Naive thymus-derived CD8-positive, alpha-beta T cell (primary cell): Measurements from ENCODE around the gene USP27X. TPM values are rescaled to one million over a fixed set of nuclear protein-coding genes. Genes with fewer than 3 reads are reported as not detected.

Experiments used
- ATAC-seq, 2 donors: fragments of 150-1000 bp; cut with Tn5 transposase in 1 of 2; sonication (Bioruptor Pico), chemical (Tn5 transposase) in 1 of 2; 1 replicate in 1 of 2; 2 replicates in 1 of 2; pipeline ENCODE4 v1.10.0; 2021; ENCODE audit warnings: mild to moderate bottlenecking in 2 of 2, moderate library complexity in 2 of 2
- POLR2A ChIA-PET: fragments of 350-600 bp; sonication (Branson Sonifier 250); formaldehyde crosslinking; loops from one replicate; lab custom pipeline; 2021; ENCODE audit warnings: antibody characterized with exemption; lab: Charles Lee
- DNase-seq, 10 donors: peaks; one replicate each; pipeline versions ENCODE4 v3.0.0 to v3.0.0-alpha.2; 2020 to 2022
- H3K27ac Mint-ChIP-seq, 10 donors: one replicate each; pipeline ENCODE4 v1.8.0; 2020 to 2022; ENCODE audit warnings: mild to moderate bottlenecking in 10 of 10, mixed read lengths in 10 of 10, moderate library complexity in 4 of 10, inconsistent platforms in 1 of 10
- H3K27me3 Mint-ChIP-seq, 5 donors: one replicate each; pipeline ENCODE4 v1.8.0; 2021 to 2022; ENCODE audit warnings: mixed read lengths in 5 of 5
- H3K36me3 Mint-ChIP-seq, 3 donors: one replicate each; pipeline ENCODE4 v1.8.0; 2020 to 2022; ENCODE audit warnings: mixed read lengths in 3 of 3, mild to moderate bottlenecking in 2 of 3, inconsistent platforms in 1 of 3
- H3K4me1 Mint-ChIP-seq, 4 donors: one replicate each; pipeline ENCODE4 v1.8.0; 2021 to 2022; ENCODE audit warnings: mixed read lengths in 4 of 4
- H3K4me3 Mint-ChIP-seq, 10 donors: one replicate each; pipeline ENCODE4 v1.8.0; 2020 to 2022; ENCODE audit warnings: mild to moderate bottlenecking in 10 of 10, mixed read lengths in 10 of 10, moderate library complexity in 6 of 10, inconsistent platforms in 1 of 10
- H3K9me3 Mint-ChIP-seq, 9 donors: one replicate each; pipeline ENCODE4 v1.8.0; 2020 to 2022; ENCODE audit warnings: mixed read lengths in 9 of 9, mild to moderate bottlenecking in 3 of 9, inconsistent platforms in 1 of 9, moderate library complexity in 1 of 9
- polyA plus RNA-seq, 3 donors: library from polyadenylated mRNA; unstranded; fragments of 300-500 nt; fragmentation: Illumina TruSeq; gene quantifications; one replicate each; pipeline ENCODE4 v1.2.3, GENCODE V29; 2021
- total RNA-seq, 8 experiments: library from RNA in 2 of 8; stranded (reverse) in 2 of 8; gene quantifications; one replicate each; pipeline ENCODE4 v1.2.3 and lab custom pipeline; 2021 to 2026

Gene USP27X
- total and polyA plus RNA-seq, 5 experiments from 2014 or later = 0.30 to 6.5 (median 0.60) TPM

- Mint-ChIP-seq H3K9me3 (peaks cover 0 to 22% (median 11%) of the 10 kb centered on the region in 9 donors), H3K4me3 (no peak overlapping the region), H3K4me1 (no peaks in the 10 kb centered on the region), H3K27ac (no peak overlapping the region), H3K36me3 (peaks cover 2 to 12% (median 12%) of the 10 kb centered on the region in 3 donors), H3K27me3 (peaks cover 10 to 19% (median 13%) of the 10 kb centered on the region in 5 donors)
- ATAC-seq = no peak
- no peak for DNase-seq
- POLR2A ChIA-PET = no interaction called here
Measured at GRCh38 chrX:49901048-49901447, 21.8 kb downstream of the USP27X start.

GRCh38 chrX:49910344-49910743, 31.1 kb downstream of the USP27X start:
- Mint-ChIP-seq H3K27me3 (no peaks in the 10 kb centered on the region), H3K4me1 (peaks cover 12 to 21% (median 17%) of the 10 kb centered on the region in 4 donors), H3K9me3 (no peaks in the 10 kb centered on the region), H3K27ac (peak overlapping the region in 9 of 10 donors; percentile 30 to 93 (median 82)), H3K36me3 (no peaks in the 10 kb centered on the region), H3K4me3 (peak overlapping the region in 5 of 10 donors; percentile 6 to 68 (median 36))
- DNase-seq (peak in 3 of 10 donors; percentile 5 to 27 (median 14)), ATAC-seq (peak; percentile 73 to 87)
- POLR2A ChIA-PET = no interaction called here

GRCh38 chrX:49912086-49912485, 32.8 kb downstream of the USP27X start:
- Mint-ChIP-seq H3K9me3 (no peaks in the 10 kb centered on the region), H3K27ac (no peak overlapping the region), H3K4me3 (no peak overlapping the region), H3K27me3 (no peaks in the 10 kb centered on the region), H3K4me1 (peaks cover 12 to 21% (median 17%) of the 10 kb centered on the region in 4 donors), H3K36me3 (no peaks in the 10 kb centered on the region)
- no peak for DNase-seq
- no peak for ATAC-seq
- POLR2A ChIA-PET = no interaction called here

GRCh38 chrX:49912861-49913260, 33.6 kb downstream of the USP27X start:
- POLR2A ChIA-PET = no interaction called here
- no peak for ATAC-seq
- peaks cover 12 to 21% (median 18%) of the 10 kb centered on the region in 4 donors for H3K4me1 Mint-ChIP-seq

GRCh38 chrX:49915361-49916222, 36.3 kb downstream of the USP27X start:
- Mint-ChIP-seq H3K4me1 (peaks cover under 1 to 5% (median 3%) of the 10 kb centered on the region in 4 donors), H3K4me3 (no peak overlapping the region), H3K9me3 (no peaks in the 10 kb centered on the region), H3K36me3 (no peaks in the 10 kb centered on the region), H3K27ac (no peak overlapping the region), H3K27me3 (no peaks in the 10 kb centered on the region)
- ATAC-seq (peak; percentile 67 to 83), DNase-seq (peak; percentile 10 to 66 (median 41))
- POLR2A ChIA-PET = no interaction called here

More at GRCh38 chrX:49912861-49913260, 33.6 kb downstream of the USP27X start:
- no peak overlapping the region for H3K4me3 Mint-ChIP-seq
- no peaks in the 10 kb centered on the region for H3K27me3 Mint-ChIP-seq
- H3K27ac Mint-ChIP-seq = no peak overlapping the region
- no peaks in the 10 kb centered on the region for H3K9me3 Mint-ChIP-seq
- H3K36me3 Mint-ChIP-seq = no peaks in the 10 kb centered on the region
- DNase-seq = no peak

- Mint-ChIP-seq H3K9me3 (no peaks in the 10 kb centered on the region), H3K27ac (no peak overlapping the region), H3K36me3 (no peaks in the 10 kb centered on the region), H3K27me3 (no peaks in the 10 kb centered on the region), H3K4me1 (peaks cover 0 to 12% (median 5%) of the 10 kb centered on the region in 4 donors), H3K4me3 (no peak overlapping the region)
- DNase-seq (peak in 9 of 10 donors; percentile 4 to 57 (median 23)), ATAC-seq (no peak)
- POLR2A ChIA-PET = no interaction called here
Measured at GRCh38 chrX:49919617-49920016, 40.3 kb downstream of the USP27X start.

GRCh38 chrX:49921109-49921508, 41.8 kb downstream of the USP27X start:
- H3K36me3 Mint-ChIP-seq = no peaks in the 10 kb centered on the region
- H3K27me3 Mint-ChIP-seq = no peaks in the 10 kb centered on the region
- DNase-seq = no peak
- H3K27ac Mint-ChIP-seq = no peak overlapping the region
- H3K4me3 Mint-ChIP-seq = no peak overlapping the region
- no peak for ATAC-seq
- H3K4me1 Mint-ChIP-seq = peaks cover 0 to 12% (median 5%) of the 10 kb centered on the region in 4 donors
- H3K9me3 Mint-ChIP-seq = no peaks in the 10 kb centered on the region
- POLR2A ChIA-PET = no interaction called here

- H3K27me3 Mint-ChIP-seq = no peaks in the 10 kb centered on the region
- peaks cover 0 to 12% (median 5%) of the 10 kb centered on the region in 4 donors for H3K4me1 Mint-ChIP-seq
- peak; percentile 93 to 97 for ATAC-seq
- no peaks in the 10 kb centered on the region for H3K9me3 Mint-ChIP-seq
- peak within 1 kb of the TSS in 9 of 10 donors; percentile 16 to 83 (median 54) for H3K27ac Mint-ChIP-seq
- peak; percentile 81 to 97 (median 93) for DNase-seq
- H3K4me3 Mint-ChIP-seq = peak within 1 kb of the TSS; percentile 75 to 87 (median 83)
- POLR2A ChIA-PET = interaction anchor here (1.0 to 2.2 kb wide), 2 partner anchors 14 to 44 kb away, joined by 3 to 7 read pairs; partner anchors contain the start of gene USP27X
- H3K36me3 Mint-ChIP-seq = no peaks in the 10 kb centered on the region
Measured at GRCh38 chrX:49922291-49923241, 43.3 kb downstream of the USP27X start, which contains the start of gene CLCN5. Gene CLCN5 (plus strand): TSS chrX:49922596. CDS start chrX:49925299, 2,703 bp downstream.

GRCh38 chrX:49925176-49925575, 45.9 kb downstream of the USP27X start:
- Mint-ChIP-seq H3K9me3 (no peaks in the 10 kb centered on the region), H3K27me3 (no peaks in the 10 kb centered on the region), H3K36me3 (no peaks in the 10 kb centered on the region), H3K4me1 (peaks cover 0 to 11% (median 5%) of the 10 kb centered on the region in 4 donors), H3K4me3 (no peak overlapping the region), H3K27ac (no peak overlapping the region)
- no peak for ATAC-seq
- POLR2A ChIA-PET = no interaction called here
- DNase-seq = no peak

GRCh38 chrX:49930039-49930438, 50.8 kb downstream of the USP27X start:
- ATAC-seq = no peak

More at GRCh38 chrX:49930039-49930438, 50.8 kb downstream of the USP27X start:
- DNase-seq = no peak
- Mint-ChIP-seq H3K27ac (no peak overlapping the region), H3K4me1 (no peaks in the 10 kb centered on the region), H3K9me3 (no peaks in the 10 kb centered on the region), H3K4me3 (no peak overlapping the region), H3K36me3 (no peaks in the 10 kb centered on the region), H3K27me3 (no peaks in the 10 kb centered on the region)
- POLR2A ChIA-PET = no interaction called here
